Adrenal gland (tissue), 5 donors: ENCODE data around the gene PGC.

Experiments
- CTCF ChIP-seq, 6 experiments: fragments of 450-650 bp in 4 of 6; fragments of 200-600 bp in 2 of 6; sonication (generic) in 1 of 6; IDR thresholded peaks; 1 replicate in 5 of 6; 2 replicates in 1 of 6; pipeline versions ENCODE4 v1.5.1 to v1.8.0; 2016 to 2021; ENCODE audit warnings: antibody characterized with exemption in 6 of 6, mild to moderate bottlenecking in 2 of 6, moderate library complexity in 1 of 6
- POLR2A ChIP-seq, 2 donors: fragments of 450-650 bp; IDR thresholded peaks; one replicate each; pipeline ENCODE4 v1.6.1; 2017; ENCODE audit warnings: antibody characterized with exemption in 2 of 2, mild to moderate bottlenecking in 2 of 2, moderate library complexity in 1 of 2
- donor health status: DM: no; HTN: no; CAD: no.

DNA sequence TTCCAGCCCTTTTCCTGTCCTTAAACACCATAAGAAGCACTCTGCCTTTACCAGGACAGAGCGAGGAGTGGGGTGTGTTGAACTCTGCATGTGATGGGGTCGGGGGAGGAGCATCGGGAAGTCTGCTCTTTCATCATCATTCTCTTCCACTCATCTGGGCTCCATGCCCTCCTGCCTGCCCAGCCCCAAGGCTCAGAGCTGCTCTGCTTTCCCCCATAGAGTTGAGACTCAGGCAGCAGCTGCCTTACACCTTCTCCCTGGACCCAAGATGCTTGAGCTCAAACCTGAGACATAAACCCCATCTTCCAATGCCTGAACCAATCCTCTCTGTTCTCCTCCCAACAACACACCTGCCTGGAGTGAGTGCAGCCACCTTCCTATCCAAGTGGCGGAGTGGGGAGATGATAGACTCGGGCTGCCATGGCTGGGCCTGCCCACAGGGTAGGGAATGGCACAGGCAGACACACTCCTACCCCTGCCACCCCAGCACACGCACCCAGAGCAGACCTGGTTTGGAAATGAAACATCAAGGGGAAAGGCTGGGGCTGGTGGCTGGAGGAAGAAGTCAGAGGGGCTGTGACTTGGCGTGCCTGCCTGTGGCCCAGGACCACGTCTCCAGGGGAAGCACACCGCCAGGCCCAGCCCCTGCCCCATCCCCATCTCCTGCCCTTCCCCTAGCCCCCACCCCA, 40.2 kb downstream of the PGC start:
- TF ChIP-seq POLR2A (IDR thresholded peaks at IDR 0.05) (peak in 1 of 2 donors; percentile 9), CTCF (IDR thresholded peaks at IDR 0.05) (no peak)
